Fibroblast of skin of scalp (primary cell): Measurements from ENCODE around the gene EHHADH. TPM values are rescaled to one million over a fixed set of nuclear protein-coding genes. Genes with fewer than 3 reads are reported as not detected.
"Not testable (repeated sequence)": the region's sequence is repeated elsewhere in the genome, so short reads cannot be mapped to it uniquely, and the experiment has no call there.

ENCODE experiments used
- DNase-seq: peaks from one replicate; pipeline ENCODE4 v3.0.0-alpha.2; 2013
- polyA plus RNA-seq, 2 experiments: library from polyadenylated mRNA; unstranded; fragments of 120-200 nt; gene quantifications; one replicate each; pipeline ENCODE4 v1.2.1, GENCODE V29; 2013; ENCODE audit not compliant: insufficient read length in 2 of 2

The EHHADH gene
- 2.8 TPM for polyA plus RNA-seq (2013, experiment 1 of 2; ENCODE audit: insufficient read length)
- polyA plus RNA-seq (2013, experiment 2 of 2; ENCODE audit: insufficient read length), result 3.5 TPM

DNA sequence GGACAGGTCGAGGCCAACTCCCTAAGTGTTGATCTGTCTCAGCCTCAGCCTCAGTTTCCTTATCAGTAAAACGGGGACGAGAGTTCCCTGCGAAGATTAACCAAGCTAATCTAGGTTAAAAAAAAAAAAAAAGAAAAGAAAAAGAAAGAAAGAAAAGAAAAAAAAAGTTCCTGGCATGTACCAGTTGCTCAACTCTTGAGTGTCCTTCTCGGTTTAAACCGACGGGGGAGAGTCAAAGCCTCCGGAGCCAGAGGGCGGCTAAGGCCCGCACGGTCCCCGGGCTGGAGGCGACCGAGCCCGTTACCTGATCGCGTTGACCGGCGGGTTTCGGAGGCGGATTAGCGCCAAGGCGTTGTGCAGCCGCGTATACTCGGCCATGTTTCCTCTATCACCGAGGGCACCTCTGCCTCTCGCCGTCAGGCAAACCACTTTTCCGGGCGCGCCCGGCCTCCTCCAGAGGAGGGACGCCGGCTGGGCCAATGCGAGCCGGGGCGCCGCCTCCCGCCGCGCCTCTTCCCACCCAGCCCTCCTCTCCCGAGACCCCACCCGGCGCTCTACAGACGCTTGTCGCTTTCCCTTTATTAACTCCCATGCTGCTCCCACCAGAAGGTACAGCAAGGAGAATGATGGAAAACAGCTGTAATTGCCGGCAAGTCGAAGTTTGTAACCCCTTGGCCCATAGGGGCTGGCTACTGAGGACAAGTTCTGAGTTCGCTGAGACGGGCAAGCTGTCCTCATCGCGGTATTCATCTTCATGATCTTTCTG is at the start of gene EHHADH:
TSS of gene EHHADH (minus strand) at position 405 of the 766 bp plus-strand sequence. CDS start at position 378, 27 bp downstream.
- DNase-seq, result peak; percentile 71

DNA sequence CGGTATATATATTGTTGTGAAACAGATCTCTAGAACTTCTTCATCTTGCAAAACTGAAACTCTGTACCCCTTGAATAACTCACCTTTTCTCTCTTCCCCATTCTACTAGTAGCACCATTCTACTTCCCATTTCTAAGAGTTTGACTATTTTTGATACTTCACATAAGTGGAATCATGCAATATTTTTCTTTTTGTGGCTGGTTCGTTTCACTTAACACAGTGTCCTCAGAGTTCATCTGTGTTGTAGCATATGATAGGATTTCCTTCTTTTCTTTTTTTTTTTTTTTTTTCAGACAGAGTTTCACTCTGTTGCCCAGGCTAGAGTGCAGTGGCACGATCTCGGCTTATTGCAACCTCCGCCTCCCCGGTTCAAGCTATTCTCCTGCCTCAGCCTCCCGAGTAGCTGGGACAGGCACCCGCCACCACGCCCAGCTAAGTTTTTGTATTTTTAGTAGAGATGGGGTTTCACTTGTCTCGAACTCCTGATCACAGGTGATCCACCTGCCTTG is 46.1 kb upstream of the EHHADH start:
- DNase-seq, result not testable (repeated sequence)

DNA sequence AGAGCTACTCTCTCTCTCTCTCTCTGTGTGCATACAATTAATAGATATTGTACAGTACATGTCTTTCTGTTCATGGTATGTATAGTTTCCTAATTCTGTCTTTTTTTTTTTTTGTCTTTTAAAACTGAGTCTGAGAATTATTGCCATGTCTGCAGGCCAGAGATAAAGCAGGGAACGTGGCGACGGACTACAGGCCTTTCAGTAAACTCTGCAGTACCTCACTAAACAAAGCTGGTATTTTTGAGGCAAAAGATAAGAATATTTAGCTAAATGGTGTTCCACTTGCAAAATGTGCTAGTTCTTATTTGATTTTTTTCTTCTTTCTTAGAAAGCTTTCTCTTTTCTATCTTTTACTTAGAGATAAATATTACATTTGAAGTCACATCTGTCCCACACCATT is 44.0 kb upstream of the EHHADH start:
- DNase-seq, result no peak

DNA sequence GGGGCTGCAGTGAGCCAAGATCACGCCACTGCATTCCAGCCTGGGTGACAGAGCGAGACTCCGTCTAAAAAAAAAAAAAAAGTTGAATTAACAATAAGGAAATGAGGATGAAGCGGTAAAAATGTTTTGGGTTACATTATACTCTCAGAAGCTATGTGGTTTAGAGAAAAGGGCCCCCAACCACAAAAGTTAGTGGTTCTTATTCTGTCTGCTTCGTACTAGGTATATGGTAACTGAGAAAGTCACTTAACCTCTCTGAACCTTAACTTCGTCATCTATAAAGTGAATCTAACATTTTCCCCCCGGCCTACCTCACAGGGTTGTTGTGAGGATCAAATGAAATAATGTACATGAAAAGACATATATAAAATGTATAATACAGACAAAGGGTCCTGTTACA is 38.4 kb upstream of the EHHADH start:
- DNase-seq, result no peak

DNA sequence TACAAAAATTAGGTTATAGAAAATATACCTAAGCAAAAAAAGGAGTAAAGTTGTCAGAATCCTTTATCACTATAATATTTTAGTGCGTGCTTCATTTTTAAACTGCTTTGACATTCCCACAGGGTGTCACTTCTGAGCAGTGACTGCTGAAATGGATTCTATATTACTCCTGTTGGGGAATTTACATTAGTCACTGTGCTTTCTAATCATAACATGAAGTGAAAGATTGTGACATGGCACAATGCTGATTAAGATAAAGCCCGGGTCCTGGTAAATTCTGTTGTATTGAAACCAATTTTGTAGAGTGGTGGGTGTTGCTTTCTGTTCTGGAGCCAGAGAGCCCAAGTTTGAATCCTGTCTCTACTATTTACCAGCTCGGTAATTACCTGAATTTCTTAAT is 36.4 kb upstream of the EHHADH start:
- no peak for DNase-seq

DNA sequence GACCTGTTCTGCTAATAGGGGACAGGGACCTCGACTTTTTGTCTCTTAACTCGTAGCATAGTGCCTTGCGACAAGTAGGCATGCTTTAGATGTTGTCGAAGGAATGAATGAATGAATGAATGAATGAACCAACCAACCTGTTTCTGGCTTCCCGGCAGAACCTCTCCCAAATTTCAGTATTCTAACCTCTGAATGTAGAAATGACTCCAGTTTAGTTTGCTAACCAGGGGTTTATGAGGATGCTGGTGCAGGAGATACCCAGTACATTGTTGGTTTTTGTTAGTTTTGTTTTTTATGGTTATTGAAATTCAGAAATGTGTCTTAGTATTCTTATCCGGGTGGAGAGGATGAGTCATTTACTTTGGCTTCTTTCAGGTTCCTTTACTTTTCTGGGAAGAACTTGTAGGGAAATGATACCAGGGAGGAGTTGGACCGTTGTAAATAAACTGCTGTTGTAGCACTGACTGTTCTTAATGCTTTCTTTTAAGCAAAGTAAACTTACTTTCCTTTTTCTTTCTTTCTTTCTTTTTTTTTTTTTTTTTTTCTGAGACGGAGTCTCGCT is 29.6 kb upstream of the EHHADH start:
- DNase-seq, result no peak

DNA sequence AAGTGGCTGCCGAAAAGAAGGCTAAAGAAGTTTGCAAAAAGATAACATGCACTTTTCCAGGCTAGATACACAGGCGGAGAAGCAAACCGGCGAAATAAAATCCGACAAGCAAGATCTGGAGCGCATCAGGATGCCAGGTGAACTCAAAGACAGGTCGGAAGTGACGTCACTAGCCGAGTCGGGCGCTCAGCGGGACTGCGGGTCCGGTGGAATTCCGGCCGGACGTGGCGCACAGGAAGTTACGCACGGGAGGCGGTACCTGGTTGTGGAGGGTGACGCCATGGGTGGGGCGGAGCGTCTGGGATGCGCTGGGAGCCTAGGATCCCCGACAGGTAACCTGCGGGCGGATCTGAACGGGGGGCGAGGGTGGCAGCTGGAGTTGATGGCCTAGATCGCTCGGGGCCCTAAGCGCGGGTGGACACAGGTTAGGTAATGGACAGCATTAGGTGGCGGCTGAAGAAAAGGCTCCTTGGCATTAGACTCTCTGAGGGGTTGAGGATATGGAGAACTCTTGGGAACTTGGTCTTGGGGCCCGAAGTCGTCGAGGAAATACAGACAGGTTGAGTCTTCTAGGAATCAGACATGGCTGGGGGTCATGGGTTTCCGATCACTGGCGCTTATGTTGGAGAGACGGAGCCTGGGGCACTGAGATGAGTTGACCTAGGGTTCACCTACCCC is 29.0 kb upstream of the EHHADH start:
- DNase-seq, result peak; percentile 94

DNA sequence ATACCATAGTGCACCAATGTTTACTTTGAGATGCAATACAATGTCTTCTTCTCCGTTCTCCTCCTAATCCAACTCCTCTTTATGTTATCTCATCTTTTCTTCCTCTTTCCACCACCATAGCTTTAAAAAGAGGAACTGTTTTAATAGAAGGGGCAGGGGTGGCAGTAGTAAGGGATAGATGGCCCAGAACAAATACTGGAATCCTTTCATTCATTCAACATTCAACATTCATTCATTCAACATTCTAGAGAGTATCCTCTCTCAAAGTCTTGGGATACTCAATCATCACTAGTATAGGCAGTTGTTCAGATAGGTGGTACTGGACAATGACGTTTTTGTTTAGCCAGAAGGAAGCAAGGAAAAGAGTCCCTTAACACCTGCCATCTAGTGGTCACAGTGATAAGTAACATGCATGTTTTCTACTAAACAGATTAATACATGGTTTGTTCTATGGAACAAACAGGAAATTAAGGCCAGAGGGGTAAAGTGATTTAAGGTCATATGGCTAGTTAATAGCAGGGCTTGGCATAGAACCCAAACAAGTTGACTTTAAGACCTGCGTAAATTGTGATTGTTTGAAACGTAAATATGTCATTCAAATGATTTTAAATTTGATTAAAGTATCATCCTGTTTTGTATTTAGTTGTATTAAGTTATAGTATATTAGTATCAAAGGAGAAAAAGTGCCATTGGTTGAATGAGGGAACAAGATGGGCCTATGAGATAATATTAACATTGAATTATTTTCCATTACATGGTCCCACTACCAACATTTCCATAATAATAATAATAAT is 26.9 kb upstream of the EHHADH start:
- DNase-seq, result peak; percentile 58

DNA sequence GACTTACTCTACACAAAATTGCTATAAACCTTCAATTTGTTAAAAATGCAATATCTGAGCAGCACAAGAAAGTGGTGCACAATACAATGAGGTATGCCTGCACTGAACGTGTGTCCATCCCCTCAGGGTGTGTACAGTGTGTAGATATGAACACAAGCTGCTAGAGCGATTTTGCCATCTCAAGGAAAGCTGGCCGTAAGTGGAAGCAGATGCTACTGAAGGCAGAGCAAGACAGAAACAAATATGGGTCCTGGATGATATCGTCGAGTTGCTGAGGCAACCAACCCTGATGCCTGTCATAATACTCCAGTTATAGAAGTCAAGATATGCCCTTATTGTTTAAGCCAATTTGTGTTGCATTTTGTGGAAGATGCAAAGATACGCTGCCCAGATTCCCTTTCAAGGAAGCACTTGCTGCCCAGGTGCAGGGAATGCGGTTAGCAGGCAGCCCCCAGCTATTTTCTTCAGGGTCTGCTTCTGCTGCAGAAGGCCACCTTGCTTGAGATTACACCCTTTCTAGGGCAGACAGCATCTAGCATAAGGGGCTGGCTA is 25.8 kb upstream of the EHHADH start:
- no peak for DNase-seq

DNA sequence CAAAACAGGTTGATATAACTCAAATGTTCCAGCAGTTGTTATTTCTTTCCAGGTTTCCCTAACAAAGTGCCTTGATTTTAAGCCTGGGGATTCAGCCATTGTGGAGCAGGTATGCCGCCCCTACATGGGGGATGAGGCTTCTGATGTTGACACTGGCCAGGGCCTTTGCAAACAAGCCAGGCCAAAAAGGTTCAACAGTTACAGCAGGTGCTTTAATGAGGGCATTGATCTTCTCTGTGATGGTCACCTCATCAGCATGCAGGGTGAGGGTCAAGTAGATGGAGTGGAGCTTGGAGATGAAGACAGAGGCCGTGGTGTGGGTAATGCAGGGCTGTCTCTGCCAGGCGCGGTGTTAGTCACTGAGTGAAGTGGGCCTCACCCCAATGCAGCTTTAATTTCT is 22.6 kb upstream of the EHHADH start:
- DNase-seq, result no peak

DNA sequence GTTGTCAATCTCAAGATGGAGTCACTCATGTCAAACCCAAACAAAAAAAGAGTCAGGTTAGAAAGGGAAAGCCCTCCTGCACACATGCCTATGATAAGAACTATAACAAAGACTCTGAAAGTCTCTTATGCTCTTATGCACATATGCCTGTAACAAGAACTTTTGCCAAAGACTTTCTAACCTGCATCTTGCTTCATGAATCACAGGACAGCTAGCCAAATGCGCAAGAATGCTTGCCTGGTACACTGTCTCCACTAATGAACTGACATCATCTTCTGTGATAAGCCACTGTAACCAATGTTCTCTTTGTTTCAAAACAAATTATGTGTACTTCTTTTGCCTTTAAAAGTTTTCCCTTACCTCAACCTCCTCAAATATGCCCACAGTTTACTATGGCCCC is 18.2 kb upstream of the EHHADH start:
- DNase-seq, result no peak

DNA sequence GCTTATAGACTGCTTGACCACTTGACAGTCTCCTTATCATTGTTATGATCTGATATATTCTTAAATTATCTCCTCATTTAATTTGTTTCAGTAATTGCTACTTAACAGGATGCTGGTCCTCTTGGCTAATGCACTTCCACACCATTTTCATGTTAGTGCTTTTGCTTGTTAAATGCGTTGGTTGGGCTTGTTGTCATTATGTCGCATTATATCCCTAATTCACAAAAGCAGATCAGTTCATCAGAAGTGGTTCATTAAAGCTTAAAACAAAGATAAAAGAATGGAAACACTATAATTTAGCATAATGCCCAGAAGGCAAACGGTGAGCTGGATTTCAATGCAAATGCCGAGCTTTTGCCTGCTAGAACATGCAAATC is 17.1 kb upstream of the EHHADH start:
- DNase-seq, result no peak

DNA sequence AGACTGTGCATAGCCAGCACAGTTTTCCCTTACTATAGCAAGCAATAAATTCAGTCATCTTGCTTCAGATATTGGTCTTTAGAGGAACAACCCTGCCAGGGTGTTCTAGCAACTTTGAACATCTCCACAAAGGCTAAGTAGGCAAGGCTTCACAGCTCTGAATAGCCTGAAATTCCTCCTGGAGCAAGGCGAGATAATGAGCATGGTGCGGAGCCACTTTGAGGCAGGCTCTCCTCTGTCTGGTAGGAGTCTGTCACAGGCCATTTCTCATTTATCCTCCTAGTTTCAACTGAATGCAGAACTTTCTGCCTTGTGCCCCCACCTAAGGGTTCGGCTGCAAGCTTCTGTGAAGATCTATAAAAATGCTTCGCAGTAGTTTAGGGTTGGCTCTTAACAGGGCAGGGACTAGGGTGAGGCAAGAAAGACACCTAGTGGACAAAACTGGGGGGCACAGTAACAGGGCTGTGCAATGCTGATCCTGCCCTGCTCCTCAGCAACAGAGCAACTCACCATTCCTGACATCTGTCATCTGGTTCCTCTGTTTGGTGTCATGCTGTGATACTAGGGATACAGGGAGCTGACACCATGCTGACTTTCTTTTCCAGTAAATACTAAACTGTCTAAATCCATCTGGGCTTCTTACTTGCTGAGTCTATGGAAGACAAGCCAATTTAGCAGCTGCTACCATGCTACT is 16.6 kb upstream of the EHHADH start:
- DNase-seq, result peak; percentile 31

DNA sequence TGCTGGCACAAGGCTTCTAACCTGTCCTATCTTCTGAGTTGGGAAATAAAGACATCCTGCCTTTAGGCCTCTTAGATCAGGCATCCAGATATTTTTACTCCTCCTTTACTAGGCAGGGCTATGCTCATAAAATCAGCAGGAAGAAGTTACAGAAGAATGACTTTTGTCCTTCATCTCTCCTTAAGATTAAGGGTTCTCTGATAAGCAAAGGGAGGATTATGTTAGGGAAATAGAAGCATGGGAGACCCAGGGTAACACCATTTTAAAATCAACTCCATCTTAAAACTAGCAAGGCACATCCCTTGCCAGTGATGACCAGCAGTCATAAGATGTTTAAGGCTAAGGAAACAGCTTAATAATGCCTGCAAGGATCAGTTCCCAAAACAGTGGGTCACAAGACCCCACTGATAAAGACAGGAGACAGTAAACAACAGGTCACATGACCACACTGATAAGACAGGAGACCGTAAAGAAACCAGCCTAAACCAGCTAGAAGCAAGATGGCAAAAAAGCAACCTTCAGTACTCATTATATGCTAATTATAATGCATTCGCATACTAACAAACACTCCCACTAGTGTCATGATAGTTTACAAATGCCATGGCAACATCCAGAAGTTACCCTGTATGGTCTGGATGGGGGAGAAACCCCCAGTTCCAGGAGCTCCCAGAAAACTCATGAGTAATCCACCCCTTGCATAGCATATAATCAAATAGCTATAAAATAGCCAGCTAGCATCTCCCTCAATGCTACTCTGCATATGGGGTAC is 14.5 kb upstream of the EHHADH start:
- no peak for DNase-seq

DNA sequence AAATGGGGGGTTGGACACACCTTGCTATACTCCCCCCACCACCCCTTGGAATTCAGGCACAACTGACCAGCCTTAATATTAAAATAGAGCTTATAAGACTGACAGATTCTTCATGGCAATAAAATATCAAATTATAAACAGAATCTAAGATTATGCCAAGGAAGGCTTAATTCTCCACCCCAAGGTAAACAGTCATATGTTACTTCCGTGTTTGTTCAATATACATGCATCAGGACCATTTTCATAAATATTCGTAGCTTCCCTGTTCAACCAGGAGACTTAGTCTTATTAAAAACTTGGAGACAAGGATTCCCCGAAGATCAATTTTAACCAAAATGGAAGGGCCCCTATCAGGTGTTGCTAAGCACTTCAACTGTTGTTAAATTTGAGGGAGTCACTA is 13.3 kb upstream of the EHHADH start:
- DNase-seq, result no peak

DNA sequence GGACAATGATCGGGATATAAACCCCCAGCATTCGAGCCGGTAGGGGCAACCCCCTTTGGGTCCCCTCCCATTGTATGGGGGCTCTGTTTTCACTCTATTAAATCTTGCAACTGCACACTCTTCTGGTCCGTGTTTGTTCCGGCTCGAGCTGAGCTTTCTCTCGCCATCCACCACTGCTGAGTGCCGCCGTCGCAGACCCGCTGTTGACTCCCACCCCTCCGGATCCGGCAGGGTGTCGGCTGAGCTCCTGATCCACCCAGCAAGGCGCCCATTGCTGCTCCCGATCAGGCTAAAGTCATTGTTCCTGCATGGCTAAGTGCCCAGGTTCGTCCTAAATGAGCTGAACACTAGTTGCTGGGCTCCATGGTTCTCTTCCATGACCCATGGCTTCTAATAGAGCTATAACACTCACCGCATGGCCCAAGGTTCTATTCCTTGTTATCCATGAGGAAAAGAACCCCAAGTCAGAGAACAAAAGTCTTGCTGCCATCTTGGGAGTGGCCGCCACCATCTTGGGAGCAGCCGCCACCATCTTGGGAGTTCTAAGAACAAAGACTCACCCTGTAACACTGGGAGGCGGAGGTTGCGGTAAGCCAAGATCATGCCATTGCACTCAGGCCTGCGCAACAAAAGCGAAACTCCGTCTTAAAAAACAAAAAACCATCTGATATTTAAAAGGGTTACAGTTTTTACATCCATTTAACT is 11.2 kb upstream of the EHHADH start:
- DNase-seq, result no peak

DNA sequence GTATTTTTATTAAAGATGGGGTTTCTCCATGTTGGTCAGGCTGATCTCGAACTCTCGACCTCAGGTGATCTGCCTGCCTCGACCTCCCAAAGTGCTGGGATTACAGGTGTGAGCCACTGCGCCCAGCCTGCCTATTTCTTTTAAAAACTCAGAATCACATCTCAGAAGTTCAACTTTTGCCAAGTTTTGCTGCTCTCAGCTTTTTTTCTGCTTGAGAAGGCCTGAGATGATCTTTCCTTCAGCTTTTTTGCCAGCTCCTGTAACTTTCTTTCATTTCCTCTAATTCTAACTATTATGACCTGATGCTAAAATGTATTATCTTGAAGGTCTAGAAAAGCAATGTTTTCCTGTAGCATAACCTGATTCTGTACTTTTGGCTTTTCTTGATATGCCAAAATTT is 9.6 kb upstream of the EHHADH start:
- no peak for DNase-seq

DNA sequence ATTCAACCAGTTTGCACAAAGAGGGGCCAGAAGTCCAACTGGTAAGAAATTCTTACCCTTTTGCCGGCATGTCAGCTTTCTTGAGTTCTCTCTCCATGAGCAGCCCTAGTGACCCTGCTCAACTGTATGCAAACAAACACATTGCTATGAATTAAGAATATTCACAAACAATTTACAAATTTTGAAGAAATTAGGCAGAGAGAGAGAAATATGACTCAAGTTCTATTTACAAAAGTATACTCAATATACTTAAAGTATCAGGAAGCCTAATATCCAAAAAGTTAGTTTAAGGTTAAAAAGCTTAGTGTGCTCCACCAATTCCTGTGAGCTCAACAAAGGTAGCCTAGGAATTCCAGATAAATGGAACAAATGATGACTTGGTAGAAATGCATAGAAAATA is 3.5 kb upstream of the EHHADH start:
- DNase-seq, result no peak

DNA sequence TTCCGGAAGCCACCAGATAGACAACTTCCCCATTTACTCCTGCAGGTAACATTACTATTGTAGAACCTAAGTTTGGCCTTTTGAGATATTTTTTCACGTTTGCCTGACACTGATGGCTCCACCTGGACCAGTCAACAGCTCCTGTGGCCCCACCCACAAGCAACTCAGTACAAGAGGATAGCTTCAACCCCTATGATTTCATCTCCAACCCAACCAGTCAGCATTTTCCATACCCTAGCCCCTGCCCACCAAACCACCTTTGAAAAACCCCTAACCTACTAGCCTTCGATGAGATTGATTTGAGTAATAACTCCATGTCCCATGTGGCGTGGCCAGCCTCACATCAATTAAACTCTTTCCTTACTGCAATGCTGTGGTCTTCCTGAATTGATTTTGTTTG is 950 bp upstream of the EHHADH start:
- no peak for DNase-seq

DNA sequence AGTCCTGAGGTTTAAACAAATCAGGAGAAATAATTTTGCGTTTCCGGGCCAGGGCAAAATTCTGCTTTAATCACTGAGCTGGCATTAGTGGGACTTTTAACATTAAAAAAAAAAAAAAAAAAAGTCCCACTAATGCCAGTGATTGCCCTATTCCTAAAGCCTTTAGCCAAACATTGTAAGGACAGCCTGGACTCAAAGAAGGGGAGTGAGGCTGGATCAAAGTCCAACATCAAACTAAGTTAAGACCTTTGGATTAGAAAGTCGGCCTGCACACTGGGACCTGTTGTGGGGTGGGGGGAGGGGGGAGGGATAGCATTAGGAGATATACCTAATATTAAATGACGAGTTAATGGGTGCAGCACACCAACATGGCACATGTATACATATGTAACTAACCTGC is 716 bp downstream of the EHHADH start:
- DNase-seq, result not testable (repeated sequence)
